Panc1 (cell line): ENCODE measurements around the gene COL4A3. TPM values are rescaled to one million over a fixed set of nuclear protein-coding genes. Genes with fewer than 3 reads are reported as not detected.

Experiments used
- ATAC-seq: fragments of 200-7000 bp; cut with Tn5 transposase; 2 replicates; pipeline ENCODE4 v1.9.1; 2020; ENCODE audit warnings: mild to moderate bottlenecking, moderate library complexity
- BruUV-seq: library from RNA; stranded (reverse); fragments of 400-500 nt; replicated peaks from 2 replicates; lab custom pipeline; 2021; lab: Mats Ljungman, UMichigan
- CTCF ChIA-PET: fragments of 300-600 bp; sonication (Branson Sonifier 250); formaldehyde crosslinking; loops from one replicate; lab custom pipeline; 2022; ENCODE audit warnings: antibody characterized with exemption; lab: Charles Lee
- POLR2A ChIA-PET: fragments of 300-600 bp; sonication (Branson Sonifier 250); formaldehyde crosslinking; loops from one replicate; lab custom pipeline; 2022; ENCODE audit warnings: antibody characterized with exemption; lab: Charles Lee
- DNase-seq: peaks from one replicate; pipeline ENCODE4 v3.0.0-alpha.2; 2010; ENCODE audit warnings: low read depth, low spot score
- H3K27ac ChIP-seq: 2 replicates; pipeline ENCODE4 v1.5.1; 2011; ENCODE audit warnings: mild to moderate bottlenecking, low read length, inconsistent platforms
- H3K27me3 ChIP-seq: fragments of 200-500 bp; sonication (Bioruptor generic); 2 replicates; pipeline ENCODE4 v1.6.0; 2014; ENCODE audit warnings: low read length, inconsistent platforms; ENCODE audit not compliant: control insufficient read depth, insufficient read depth
- H3K36me3 ChIP-seq: fragments of 200-500 bp; sonication (Bioruptor generic); 2 replicates; pipeline ENCODE4 v1.5.1; 2014; ENCODE audit warnings: inconsistent platforms, mild to moderate bottlenecking, low read length, moderate library complexity; ENCODE audit not compliant: control insufficient read depth, insufficient read depth
- H3K4me1 ChIP-seq: 2 replicates; pipeline ENCODE4 v1.5.1; 2011; ENCODE audit warnings: inconsistent platforms, mild to moderate bottlenecking, low read length, moderate library complexity; ENCODE audit not compliant: control insufficient read depth, insufficient read depth
- H3K4me3 ChIP-seq, 2 experiments: 2 replicates each; pipeline ENCODE4 v1.5.1; 2011 to 2012; ENCODE audit warnings: low read depth in 2 of 2, low read length in 2 of 2, mild to moderate bottlenecking in 2 of 2, inconsistent platforms in 1 of 2, moderate library complexity in 1 of 2
- H3K9me3 ChIP-seq: fragments of 200-500 bp; sonication (Bioruptor generic); 2 replicates; pipeline ENCODE4 v1.5.1; 2014; ENCODE audit warnings: low read depth, mild to moderate bottlenecking, inconsistent platforms, low read length, moderate library complexity; ENCODE audit not compliant: control insufficient read depth, insufficient read depth
- CTCF ChIP-seq: fragments of 450-650 bp; IDR thresholded peaks from 2 replicates; pipeline ENCODE4 v1.5.1; 2017; ENCODE audit warnings: mild to moderate bottlenecking
- POLR2AphosphoS5 ChIP-seq: IDR thresholded peaks from 2 replicates; pipeline ENCODE4 v1.6.1; 2012; ENCODE audit warnings: mild to moderate bottlenecking, low read depth, low read length, moderate library complexity
- SIN3A ChIP-seq: IDR thresholded peaks from 2 replicates; pipeline ENCODE4 v1.6.1; 2012; ENCODE audit warnings: low read depth, mild to moderate bottlenecking, low read length, moderate library complexity, borderline replicate concordance; ENCODE audit not compliant: insufficient read depth
- TCF7L2 ChIP-seq: IDR thresholded peaks from 2 replicates; pipeline ENCODE4 v1.6.1; 2011; ENCODE audit warnings: mild to moderate bottlenecking, low read depth, low read length, inconsistent platforms
- in situ Hi-C: cut with HindIII; loops from 2 replicates; pipeline ENCODE4 v1.10.0; 2016; ENCODE audit warnings: low sequenced_read_pairs, low pct_unique_long_range_greater_than_20kb
- intact Hi-C: fragments of 100-400 bp; cut with micrococcal nuclease; formaldehyde crosslinking; loops from one replicate; pipeline ENCODE4 v1.10.0; 2022; ENCODE audit not compliant: unreplicated experiment
- total RNA-seq: library from RNA; stranded (reverse); gene quantifications from one replicate; pipeline ENCODE4 v1.2.1, GENCODE V29; 2021; ENCODE audit not compliant: unreplicated experiment
- TF ChIP-seq, protein P1 (sequence below), 2 experiments: IDR thresholded peaks; 2 replicates each; pipeline ENCODE4 v1.6.1; 2011 to 2012; ENCODE audit warnings: low read depth in 2 of 2, control low read depth in 1 of 2, low read length in 1 of 2, mild to moderate bottlenecking in 1 of 2, moderate library complexity in 1 of 2; ENCODE audit not compliant: insufficient read depth in 1 of 2

Gene COL4A3
- total RNA-seq, 1 experiment from 2014 or later: 0.18 TPM

DNA sequence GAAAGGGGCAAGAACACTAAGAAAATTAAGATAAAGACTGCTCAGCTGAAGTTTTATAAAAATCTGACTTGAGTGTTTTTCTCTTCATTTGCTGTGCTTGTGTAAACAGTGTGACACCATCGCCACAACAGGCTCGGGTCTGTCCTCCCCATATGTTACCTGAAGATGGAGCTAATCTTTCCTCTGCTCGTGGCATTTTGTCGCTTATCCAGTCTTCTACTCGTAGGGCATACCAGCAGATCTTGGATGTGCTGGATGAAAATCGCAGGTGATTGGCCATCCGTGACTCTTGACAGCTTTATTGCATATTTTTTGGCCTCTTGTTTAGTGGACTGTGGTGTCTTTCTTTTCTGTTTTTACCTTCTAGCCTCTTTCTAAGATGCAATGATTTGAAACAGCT lies 182.7 kb downstream of the COL4A3 start:
- ChIA-PET CTCF (no interaction called here), POLR2A (interaction anchor here (0.7 kb wide), 1 partner anchor 132 kb away, joined by 5 read pairs; no protein-coding TSS in a partner anchor)
- H3K4me3 ChIP-seq: no peak overlapping the region
- ATAC-seq: no peak
- intact Hi-C loops (no loop called here), in situ Hi-C loops (no loop called here)
- DNase-seq: no peak
- no peaks in the 10 kb centered on the region for H3K4me1 ChIP-seq
- H3K9me3 ChIP-seq: no peaks in the 10 kb centered on the region
- no peaks in the 10 kb centered on the region for H3K27me3 ChIP-seq
- peaks cover 2% of the 10 kb centered on the region; the same call in 1 of the 2 replicates for H3K36me3 ChIP-seq
- no peak overlapping the region for H3K27ac ChIP-seq
- TF ChIP-seq, protein P1, sequence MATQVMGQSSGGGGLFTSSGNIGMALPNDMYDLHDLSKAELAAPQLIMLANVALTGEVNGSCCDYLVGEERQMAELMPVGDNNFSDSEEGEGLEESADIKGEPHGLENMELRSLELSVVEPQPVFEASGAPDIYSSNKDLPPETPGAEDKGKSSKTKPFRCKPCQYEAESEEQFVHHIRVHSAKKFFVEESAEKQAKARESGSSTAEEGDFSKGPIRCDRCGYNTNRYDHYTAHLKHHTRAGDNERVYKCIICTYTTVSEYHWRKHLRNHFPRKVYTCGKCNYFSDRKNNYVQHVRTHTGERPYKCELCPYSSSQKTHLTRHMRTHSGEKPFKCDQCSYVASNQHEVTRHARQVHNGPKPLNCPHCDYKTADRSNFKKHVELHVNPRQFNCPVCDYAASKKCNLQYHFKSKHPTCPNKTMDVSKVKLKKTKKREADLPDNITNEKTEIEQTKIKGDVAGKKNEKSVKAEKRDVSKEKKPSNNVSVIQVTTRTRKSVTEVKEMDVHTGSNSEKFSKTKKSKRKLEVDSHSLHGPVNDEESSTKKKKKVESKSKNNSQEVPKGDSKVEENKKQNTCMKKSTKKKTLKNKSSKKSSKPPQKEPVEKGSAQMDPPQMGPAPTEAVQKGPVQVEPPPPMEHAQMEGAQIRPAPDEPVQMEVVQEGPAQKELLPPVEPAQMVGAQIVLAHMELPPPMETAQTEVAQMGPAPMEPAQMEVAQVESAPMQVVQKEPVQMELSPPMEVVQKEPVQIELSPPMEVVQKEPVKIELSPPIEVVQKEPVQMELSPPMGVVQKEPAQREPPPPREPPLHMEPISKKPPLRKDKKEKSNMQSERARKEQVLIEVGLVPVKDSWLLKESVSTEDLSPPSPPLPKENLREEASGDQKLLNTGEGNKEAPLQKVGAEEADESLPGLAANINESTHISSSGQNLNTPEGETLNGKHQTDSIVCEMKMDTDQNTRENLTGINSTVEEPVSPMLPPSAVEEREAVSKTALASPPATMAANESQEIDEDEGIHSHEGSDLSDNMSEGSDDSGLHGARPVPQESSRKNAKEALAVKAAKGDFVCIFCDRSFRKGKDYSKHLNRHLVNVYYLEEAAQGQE (IDR thresholded peaks at IDR 0.05; ENCODE audit: insufficient read depth in 1 of 2, low read depth in 2 of 2, low read length in 1 of 2): no peak
- TF ChIP-seq CTCF (no peak; the same call in 1 of the 2 replicates), TCF7L2 (no peak), SIN3A (no peak), POLR2AphosphoS5 (no peak)
- BruUV-seq: no TSS peak

DNA sequence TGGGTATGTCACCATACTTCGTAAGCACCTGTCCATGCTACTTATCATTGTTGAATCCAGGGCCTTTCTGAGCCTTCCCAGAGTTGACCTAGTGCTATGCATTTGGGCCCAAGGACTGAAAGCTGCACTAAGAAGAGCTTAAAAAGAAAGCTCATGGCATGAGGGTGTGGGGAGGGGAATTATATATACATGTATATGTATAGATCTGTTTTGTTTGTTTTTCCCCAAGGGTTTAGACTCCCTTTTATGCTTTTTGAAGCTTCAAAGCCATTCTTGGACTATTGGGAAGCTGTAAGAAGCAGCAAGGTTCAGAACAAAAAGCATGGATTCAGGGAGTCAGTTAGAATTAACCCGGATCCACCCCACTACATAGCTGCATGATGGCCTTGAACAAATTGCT lies 183.9 kb downstream of the COL4A3 start:
- no peaks in the 10 kb centered on the region for H3K27me3 ChIP-seq
- no peaks in the 10 kb centered on the region for H3K9me3 ChIP-seq
- ATAC-seq (no peak), DNase-seq (no peak)
- intact Hi-C loops (no loop called here), in situ Hi-C loops (no loop called here)
- BruUV-seq: no TSS peak
- H3K27ac ChIP-seq: no peak overlapping the region
- POLR2A ChIA-PET: no interaction called here
- CTCF ChIA-PET: no interaction called here
- no peak for TF ChIP-seq SIN3A
- no peaks in the 10 kb centered on the region; the same call in 1 of the 2 replicates for H3K36me3 ChIP-seq
- no peaks in the 10 kb centered on the region for H3K4me1 ChIP-seq
- no peak overlapping the region for H3K4me3 ChIP-seq

GRCh38 chr2:227349989-227350612 lies 185.7 kb downstream of the COL4A3 start:
- Histone ChIP-seq H3K4me1 (no peaks in the 10 kb centered on the region), H3K27ac (no peak overlapping the region), H3K27me3 (no peaks in the 10 kb centered on the region), H3K9me3 (no peaks in the 10 kb centered on the region), H3K36me3 (no peaks in the 10 kb centered on the region; the same call in 1 of the 2 replicates), H3K4me3 (no peak overlapping the region)
- BruUV-seq: no TSS peak
- TF ChIP-seq, protein P1 (IDR thresholded peaks at IDR 0.05; ENCODE audit: insufficient read depth in 1 of 2, low read depth in 2 of 2, low read length in 1 of 2): no peak
- TF ChIP-seq TCF7L2 (no peak), SIN3A (no peak), POLR2AphosphoS5 (no peak), CTCF (no peak)
- POLR2A ChIA-PET: no interaction called here
- DNase-seq (no peak), ATAC-seq (no peak)
- intact Hi-C loops: no loop called here
- in situ Hi-C loops: no loop called here
- CTCF ChIA-PET: interaction anchor here (0.7 kb wide), 1 partner anchor 1721 kb away, joined by 3 read pairs; no protein-coding TSS in a partner anchor
